GM21717 (cell line): ENCODE results near the gene ZFYVE28.

Experiments
- ATAC-seq: cut with Tn5 transposase; IDR thresholded peaks from one replicate; pipeline ENCODE4 v1.9.1; 2021; ENCODE audit warnings: mild to moderate bottlenecking, moderate library complexity; ENCODE audit not compliant: unreplicated experiment

Gene ZFYVE28

GRCh38 chr4:2335729-2336101, 82.7 kb downstream of the ZFYVE28 start:
- no peak for ATAC-seq

- ATAC-seq = no peak
Measured at GRCh38 chr4:2334826-2335728, 83.4 kb downstream of the ZFYVE28 start.

- ATAC-seq = no peak
Measured at GRCh38 chr4:2333916-2334644, 84.4 kb downstream of the ZFYVE28 start.

- ATAC-seq = no peak
Measured at GRCh38 chr4:2333356-2333841, 85.0 kb downstream of the ZFYVE28 start.

- ATAC-seq = no peak
Measured at GRCh38 chr4:2332976-2333319, 85.5 kb downstream of the ZFYVE28 start.

GRCh38 chr4:2332201-2332975, 86.1 kb downstream of the ZFYVE28 start:
- no peak for ATAC-seq

- ATAC-seq = no peak
Measured at GRCh38 chr4:2331519-2332200, 86.8 kb downstream of the ZFYVE28 start.

GRCh38 chr4:2331043-2331420, 87.4 kb downstream of the ZFYVE28 start:
- ATAC-seq = no peak

GRCh38 chr4:2330091-2331042, 88.1 kb downstream of the ZFYVE28 start:
- no peak for ATAC-seq

- no peak for ATAC-seq
Measured at GRCh38 chr4:2327579-2327978, 90.9 kb downstream of the ZFYVE28 start.

- ATAC-seq = no peak
Measured at GRCh38 chr4:2324891-2325290, 93.6 kb downstream of the ZFYVE28 start.

- ATAC-seq = no peak
Measured at GRCh38 chr4:2322841-2323240, 95.6 kb downstream of the ZFYVE28 start.

GRCh38 chr4:2322227-2322626, 96.2 kb downstream of the ZFYVE28 start:
- no peak for ATAC-seq

- no peak for ATAC-seq
Measured at GRCh38 chr4:2321279-2322196, 96.9 kb downstream of the ZFYVE28 start.

- no peak for ATAC-seq
Measured at GRCh38 chr4:2320746-2321145, 97.7 kb downstream of the ZFYVE28 start.

GRCh38 chr4:2320152-2320551, 98.3 kb downstream of the ZFYVE28 start:
- no peak for ATAC-seq

- ATAC-seq = no peak
Measured at GRCh38 chr4:2318885-2319284, 99.6 kb downstream of the ZFYVE28 start.

GRCh38 chr4:2318476-2318875, 100.0 kb downstream of the ZFYVE28 start:
- ATAC-seq = no peak

GRCh38 chr4:2313366-2313765, 105.1 kb downstream of the ZFYVE28 start:
- ATAC-seq = no peak
